GM19397 (cell line): ENCODE data around the gene P2RX7.
"Not testable (repeated sequence)": the region's sequence is repeated elsewhere in the genome, so short reads cannot be mapped to it uniquely, and the experiment has no call there.

Experiments
- ATAC-seq: cut with Tn5 transposase; IDR thresholded peaks from one replicate; pipeline ENCODE4 v1.9.1; 2021; ENCODE audit warnings: mild to moderate bottlenecking, moderate library complexity; ENCODE audit not compliant: unreplicated experiment

The P2RX7 gene

DNA sequence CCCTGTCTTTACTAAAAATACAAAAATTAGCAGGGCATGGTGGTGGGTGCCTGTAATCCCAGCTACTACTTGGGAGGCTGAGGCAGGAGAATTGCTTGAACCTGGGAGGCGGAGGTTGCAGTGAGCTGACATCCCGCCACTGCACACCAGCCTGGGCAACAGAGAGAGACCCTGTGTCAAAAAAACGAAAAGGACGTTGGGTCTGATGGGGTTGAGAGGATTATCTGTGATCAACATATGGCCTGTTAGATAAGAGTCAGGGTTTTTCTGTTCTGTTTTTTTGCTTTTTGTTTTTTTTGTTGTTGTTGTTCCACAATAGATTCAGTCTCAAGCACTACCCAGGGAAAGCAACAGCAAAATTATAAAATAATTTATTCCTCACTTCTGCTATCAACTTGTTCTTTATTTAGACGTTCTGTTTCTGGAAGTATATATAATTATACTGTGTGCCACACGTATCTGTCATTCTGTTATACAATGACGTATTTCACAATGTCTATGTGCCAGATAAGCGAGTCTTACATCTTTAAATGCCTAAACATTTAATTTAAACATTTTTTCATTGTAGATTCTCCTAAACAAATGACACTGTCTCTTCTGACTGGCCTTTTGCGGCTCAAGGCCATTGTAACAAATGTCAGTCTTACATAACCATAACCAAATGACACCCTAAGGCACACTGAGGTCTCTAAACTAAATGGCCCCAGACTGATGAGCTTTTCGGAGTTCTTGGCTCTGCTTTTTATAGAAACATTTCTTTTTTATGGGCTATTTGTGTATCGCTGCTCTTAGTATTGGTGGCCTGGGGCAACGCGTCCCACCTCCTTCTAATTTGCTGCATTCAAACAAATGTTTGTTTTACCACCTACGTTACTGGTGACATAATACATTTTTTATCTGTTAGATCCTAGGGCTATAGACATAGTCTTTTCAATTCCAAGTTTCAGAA is 70.0 kb downstream of the P2RX7 start:
- ATAC-seq, result no peak

DNA sequence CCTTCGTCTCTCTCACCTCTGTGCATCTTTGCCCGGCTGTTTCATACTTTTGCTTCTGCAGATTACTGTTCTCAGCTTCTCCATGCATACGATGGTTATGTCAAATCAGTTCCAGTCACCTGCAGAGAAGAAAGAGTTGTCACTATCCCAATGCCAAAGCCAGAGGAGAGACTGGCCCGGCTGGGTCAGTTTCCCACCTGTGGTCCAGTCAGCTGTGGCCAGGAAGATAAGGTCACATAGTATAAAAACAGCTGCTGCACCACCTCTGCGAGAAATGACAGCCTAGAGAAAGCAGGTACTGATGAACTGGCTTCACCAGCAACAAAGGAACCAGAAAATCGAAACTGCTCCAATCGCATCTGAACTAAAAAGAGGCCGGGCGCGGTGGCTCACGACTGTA is 70.8 kb downstream of the P2RX7 start:
- no peak for ATAC-seq

DNA sequence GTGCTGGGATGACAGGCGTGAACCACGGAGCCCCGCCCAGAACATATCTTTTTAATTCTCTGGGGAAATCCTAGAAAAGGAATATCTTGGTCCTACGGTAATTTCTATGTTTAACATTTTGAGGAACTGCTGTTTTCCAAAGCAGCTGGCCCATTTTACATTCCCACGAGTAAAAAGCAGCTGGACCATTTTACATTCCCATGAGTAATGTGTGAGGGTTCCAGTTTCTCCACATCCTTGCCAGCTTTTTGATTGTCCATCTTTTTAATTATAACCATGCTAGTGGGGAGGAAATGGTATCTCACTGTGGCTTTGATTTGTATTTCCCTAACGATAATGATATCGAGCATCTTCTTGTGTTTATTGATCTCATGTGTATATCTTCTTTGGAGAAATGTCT is 72.8 kb downstream of the P2RX7 start:
- ATAC-seq, result no peak

DNA sequence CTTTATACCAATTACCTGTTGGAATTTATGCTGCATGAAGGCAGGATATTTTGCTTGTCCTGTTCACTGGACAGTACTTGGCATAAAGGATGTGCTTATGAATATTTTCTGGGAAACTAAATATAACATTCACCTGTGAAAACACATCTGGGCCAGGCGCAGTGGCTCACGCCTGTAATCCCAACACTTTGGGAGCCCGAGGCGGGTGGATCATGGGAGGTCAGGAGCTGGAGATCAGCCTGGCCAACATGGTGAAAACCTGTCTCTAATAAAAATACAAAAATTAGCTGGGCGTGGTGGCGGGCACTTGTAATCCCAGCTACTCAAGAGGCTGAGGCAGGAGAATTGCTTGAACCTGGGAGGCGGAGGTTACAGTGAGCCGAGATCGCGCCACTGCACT is 75.9 kb downstream of the P2RX7 start:
- ATAC-seq, result not testable (repeated sequence)

DNA sequence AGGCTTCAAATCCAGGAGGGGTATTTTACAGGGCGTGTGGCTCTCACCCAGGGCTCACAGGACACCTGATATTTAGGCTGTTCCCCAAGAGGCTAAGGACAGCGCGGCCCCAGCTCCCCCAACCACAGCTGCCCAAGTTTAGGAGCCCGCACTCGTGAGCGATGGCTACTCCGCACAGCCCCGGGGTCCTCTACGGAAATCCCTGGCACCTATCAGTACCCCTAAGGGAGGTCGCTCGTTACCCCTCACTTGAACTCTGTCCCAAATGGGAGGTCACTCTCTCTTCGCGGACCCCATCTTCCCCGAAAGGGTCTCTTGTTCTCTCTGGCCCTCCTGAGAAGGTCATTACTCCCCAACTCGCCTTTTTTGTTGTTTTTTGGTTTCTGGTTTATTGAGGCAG is 76.5 kb downstream of the P2RX7 start:
- ATAC-seq, result no peak

DNA sequence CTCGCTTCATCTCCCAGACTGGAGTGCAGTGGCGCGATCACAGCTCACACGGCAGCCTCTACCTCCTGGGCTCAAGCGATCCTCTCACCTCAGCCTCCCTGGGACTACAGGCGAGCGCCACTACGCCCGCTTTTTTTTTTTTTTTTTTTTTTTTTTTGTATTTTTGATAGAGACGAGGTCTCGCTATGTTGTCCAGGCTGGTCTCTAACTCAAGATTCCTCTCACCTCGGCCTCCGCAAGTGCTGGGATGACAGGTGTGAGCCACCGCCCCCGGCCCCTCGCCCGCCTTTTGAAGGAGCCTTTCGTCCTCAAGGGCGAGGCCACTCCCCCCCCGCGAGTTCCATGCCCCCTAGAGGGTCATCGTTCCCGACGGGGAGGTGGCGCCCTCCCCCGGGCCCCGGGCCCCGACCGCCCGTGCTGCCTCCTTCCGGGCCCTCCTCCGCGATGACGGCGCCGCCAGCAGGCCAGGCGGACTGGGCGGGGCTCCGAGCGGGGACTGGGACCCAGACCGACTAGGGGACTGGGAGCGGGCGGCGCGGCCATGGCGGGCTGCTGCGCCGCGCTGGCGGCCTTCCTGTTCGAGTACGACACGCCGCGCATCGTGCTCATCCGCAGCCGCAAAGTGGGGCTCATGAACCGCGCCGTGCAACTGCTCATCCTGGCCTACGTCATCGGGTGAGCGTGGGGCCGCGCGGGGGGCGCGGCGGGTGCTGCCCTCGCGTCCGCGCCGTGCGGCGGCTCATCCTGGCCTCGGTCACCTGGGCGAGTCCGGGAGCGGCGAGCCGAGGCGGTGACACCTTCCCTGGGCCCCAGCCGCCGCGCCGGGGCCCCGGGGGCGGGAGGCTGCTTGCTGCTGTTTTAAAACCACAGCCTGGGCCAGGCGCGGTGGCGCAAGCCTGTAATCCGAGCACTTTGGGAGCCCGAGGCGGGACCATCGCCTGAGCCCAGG is 77.2 kb downstream of the P2RX7 start, which contains the start of gene P2RX4:
Gene P2RX4 (plus strand): TSS at position 506 of the 949 bp plus-strand sequence. CDS start 36 bp downstream, at position 542.
- peak; percentile 81 for ATAC-seq

DNA sequence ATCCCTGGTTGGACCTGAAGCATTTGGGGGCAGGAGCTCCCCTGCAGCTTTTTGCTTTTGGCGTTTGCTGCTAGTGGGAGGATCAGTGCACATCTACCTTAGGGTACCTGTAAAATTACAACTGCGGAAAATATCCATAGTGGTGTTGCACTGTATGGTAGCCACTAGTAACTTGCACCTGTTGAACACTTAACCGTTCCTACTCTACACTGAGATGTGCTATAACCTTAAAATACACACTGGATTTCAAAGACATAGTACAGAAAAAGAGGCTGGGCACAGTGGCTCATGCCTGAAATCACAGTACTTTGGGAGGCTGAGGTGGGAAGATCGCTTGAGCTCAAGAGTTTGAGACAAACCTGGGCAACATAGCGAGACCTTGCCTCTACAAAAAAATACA is 80.2 kb downstream of the P2RX7 start:
- ATAC-seq, result no peak

DNA sequence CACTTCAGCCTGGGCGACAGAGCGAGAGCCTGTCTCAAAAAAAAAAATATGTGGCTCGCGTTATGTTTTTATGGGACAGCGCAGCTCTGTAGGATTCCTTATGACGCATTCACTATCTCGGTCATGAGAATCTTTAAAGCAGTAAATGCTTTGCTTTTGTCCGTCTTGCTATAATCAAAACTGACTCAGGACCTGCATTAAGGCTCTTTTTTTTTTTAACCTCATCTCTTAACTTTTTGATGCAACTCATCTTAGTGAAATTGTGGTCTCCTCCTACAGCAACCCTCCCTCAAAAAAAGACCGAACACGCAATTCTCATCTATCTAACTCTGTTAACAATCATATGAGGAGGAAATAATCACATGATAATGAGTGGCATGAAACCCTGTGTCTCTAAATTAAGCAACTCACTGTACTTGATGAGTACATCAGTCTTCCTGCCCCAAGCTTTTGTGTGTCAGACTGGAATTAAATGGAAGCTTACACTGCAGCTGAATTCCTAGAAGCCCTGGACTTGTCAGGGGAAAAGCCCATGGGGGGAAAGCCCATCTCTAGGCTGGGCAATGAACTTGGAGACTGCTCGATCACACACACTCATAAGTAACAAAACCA is 81.6 kb downstream of the P2RX7 start:
- no peak for ATAC-seq

DNA sequence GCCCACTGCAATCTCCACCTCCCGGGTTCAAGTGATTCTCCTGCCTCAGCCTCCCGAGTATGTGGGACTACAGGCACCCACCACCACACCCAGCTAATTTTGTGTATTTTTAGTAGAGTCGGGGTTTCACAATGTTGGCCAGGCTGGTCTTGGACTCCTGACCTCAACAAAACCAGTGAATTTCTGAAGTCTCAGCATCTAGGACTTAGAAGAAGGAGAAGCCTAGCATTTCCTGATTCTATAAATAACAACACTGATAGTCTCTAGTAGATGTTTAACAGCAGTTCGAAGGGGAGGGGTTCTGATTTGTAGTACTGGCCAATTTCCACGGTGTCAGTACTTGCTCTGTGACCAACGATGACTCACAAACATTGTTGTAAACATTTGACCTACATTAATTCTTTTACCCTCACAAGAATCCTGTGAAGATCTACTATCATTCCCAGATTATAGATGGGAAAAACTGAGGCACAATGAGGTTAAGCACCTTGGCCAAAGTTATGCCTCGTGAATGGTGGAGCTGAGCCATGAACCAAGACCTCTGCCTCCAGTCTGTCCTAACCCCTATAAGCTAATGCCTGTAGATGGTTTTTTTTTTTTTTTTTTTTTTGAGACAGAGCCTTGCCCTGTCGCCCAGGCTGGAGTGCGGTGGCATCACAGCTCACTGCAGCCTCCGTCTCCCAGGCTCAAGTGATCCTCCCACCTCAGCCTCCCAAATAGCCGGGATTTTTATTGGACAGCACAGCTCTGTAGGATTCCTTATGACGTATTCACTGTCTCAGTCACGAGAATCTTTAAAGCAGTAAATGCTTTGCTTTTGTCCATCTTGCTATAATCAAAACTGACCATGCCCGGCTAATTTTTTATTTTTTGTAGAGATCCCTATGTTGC is 82.4 kb downstream of the P2RX7 start:
- ATAC-seq, result no peak

DNA sequence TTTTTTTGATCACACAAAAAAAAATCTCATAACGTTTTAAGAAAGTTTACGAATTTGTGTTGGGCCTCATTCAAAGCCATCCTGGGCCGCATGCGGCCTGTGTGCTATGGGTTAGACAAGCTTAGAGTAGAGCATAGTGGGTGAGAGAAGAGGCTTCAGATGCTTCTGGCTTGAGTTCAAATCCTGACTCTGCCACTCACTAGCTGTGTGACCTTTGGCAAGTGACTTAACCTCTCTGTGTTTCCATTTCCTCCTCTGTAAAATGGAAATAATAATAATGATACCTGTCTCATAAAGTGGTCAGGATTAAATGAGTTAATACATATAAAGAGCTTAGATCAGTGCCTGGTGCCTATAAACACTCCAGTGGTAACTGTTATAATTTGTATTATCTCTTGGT is 83.4 kb downstream of the P2RX7 start:
- no peak for ATAC-seq

DNA sequence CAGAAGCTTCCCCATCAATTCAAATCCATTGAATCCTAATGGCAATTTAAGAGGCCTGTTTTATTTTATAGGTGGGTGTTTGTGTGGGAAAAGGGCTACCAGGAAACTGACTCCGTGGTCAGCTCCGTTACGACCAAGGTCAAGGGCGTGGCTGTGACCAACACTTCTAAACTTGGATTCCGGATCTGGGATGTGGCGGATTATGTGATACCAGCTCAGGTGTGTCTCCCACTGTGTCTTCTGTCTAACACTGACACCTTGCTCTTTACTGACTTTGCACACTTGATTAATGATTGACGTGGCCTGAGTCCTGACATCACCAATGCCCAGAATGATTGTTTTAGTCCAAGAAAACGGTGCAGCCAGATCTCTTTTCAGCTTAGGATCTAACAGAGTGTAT is 84.4 kb downstream of the P2RX7 start:
- ATAC-seq, result no peak

DNA sequence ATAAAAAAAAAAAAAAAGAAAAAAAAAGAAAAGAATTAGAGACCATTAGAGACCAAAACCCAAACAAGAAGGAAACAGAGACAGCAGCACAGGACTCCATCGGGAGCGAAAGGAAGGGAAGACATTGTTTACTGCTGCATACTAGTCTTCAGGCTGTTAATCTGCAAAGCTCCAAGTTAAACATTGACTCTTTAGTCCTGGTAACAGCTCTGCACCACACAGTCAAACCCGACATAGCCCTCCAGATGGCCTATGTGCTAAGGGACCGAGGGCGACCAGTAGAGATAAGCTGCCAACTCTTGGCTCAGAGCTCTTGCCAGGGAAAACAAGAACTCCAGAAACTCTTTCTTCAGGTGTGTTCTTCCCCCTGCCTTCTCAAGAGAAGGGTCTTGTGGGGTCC is 85.1 kb downstream of the P2RX7 start:
- no peak for ATAC-seq

DNA sequence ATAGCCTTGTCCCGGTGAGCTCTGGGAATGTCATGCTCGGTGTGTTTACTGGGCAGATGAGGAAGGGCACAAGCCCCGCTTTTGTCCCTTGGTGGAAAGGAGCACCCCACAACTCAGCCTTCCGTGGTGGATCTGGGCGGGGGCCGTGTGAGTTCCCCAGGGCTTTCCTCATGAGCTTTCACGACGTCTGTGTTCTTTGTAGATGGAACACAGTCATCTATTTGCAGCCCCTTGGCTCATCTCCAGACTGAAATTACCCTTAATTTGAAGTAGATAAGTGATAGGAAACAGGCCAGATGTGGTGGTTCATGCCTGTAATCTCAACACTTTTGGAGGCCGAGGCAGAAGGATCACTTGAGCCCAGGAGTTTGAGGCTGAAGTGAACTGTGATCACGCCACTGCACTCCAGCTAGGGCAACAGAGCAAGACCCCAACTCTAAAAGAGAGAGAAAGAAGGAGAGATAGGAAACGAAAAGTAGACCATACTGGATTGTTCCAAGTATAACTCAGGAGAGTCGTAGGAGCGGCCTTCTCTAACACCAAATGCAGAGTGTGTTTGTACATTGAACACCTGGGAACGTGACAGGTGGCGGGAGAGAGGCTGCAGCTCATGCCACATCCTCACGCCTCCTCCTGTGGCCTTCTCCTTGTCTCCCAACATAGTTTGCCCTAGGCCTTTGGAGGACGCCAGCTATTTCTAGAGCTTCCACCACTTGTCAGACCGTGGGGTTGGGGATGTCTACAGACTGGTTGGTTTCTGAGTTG is 86.1 kb downstream of the P2RX7 start:
- no peak for ATAC-seq

DNA sequence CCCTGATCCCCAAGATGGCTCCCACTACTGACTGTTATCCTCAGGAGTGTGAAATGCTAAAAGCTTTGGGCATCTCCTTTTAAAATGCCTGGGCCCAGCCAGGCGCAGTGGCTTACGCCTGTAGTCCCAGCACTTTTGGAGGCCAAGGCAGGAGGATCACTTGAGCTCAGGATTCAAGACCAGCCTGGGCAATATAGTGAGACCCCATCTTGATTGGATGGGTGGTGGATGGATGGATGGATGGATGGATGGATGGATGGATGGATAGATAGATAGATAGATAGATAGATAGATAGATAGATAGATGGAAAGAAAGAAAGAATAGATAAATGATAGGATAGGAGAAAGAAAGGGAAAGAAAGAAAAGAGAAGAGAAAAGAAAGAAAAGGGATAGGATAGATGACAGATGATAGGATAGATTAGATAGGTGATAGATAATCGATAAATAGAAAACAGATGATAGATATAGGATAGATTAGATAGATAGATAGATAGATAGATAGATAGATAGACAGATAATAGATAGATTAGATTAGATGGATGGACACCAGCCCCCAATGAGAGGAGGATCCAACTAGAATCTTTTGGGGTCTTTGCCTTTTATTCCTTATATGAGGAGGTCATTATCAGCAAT is 86.8 kb downstream of the P2RX7 start:
- no peak for ATAC-seq

DNA sequence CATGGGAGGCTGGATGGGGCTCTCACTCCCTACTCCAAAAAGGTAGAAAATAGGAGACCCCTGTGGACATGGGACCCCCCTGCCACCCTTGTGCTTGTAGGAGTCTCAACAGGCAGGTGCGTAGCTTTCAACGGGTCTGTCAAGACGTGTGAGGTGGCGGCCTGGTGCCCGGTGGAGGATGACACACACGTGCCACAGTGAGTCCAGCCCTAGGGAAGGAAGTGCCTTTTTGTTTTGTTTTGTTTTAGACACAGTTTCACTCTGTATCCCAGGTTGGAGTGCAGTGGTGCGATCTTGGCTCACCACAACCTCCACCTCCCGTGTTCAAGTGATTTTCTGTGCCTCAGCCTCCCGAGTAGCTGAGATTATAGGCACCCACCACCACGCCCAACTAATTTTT is 90.2 kb downstream of the P2RX7 start:
- no peak for ATAC-seq

DNA sequence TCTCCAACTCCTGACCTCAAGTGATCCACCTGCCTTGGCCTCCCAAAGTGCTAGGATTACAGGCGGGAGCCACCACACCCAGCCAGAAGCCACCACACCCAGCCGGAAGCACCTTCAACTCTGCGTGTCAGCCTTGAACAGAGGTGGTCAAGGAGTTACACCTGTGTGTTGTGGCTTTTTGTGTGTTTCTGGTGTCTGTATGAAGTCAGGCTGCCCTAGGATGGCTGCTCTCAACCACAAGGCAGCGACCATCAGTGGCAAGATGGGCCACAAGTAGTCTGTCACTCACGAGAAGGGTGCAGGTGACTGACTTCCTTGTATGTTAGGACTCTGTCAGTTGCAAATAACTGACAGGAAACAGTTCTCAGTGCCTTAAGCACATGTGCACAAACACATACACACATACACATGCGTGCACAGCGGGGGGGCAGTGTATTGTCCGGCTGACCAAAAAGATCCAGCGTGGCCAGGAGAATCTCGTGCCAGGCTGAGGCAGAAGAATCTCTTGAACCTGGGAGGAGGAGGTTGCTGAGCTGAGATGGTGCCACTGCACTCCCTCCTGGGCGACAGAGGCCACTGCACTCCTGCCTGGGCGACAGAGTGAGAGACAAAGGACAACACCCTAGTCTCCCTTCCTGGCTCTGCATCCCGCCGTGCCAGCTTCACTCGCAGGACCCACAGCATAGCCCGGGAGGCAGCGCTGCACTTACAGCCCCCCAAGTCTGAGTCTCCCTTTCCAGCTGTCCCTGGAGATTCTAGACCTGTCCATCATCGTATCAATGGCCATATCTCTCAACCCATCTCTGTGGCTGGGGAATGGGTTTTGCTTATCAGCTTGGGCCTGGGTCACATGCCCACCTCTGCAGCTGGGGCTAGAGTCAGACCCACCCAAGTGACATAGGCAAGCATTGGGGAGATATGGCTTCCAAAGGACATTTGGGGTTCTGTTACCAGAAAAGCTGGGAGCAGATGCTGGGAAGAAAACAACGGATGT is 90.9 kb downstream of the P2RX7 start:
- peak; percentile 46 for ATAC-seq

DNA sequence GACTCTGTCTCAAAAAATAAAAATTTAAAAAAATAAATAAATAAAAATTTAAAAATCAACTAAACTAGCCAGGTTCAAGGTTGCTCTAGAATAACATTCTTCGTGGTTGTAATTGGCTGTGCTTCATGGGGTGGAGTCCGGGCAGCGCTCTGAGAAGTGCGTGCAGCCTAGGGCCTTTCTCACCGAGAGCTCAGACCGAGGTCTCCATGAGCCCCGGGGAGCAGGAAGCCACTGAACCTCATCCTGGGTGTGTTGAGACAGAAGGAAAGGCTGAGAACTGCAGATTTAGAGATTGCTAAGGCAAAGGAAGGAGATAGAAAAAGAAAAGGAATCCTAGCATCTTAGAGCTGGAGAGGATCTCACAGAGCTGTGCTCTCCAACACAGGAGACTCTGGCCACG is 91.9 kb downstream of the P2RX7 start:
- ATAC-seq, result no peak

DNA sequence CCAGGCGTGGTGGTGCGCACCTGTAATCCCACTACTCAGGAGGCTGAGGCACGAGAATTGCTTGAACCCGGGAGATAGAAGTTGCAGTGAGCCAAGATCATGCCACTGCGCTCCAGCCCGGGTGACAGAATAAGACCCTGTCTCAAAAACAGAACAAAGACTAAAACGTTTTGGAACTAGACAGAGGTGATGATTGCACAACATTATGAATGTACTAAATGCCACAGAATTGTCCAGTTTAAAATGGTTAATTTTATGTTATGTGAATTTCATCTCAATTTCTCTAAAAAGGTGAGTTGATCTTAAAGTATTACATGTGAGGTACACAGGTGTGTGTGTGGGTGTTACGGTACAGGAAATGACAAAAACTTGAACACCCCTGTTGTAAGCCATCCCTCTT is 93.7 kb downstream of the P2RX7 start:
- no peak for ATAC-seq
